OCI-LY3 (cell line): ENCODE results near the gene VCP.

Experiments used
- CTCF ChIP-seq: fragments of 200-600, 300-600 bp; sonication (generic); IDR thresholded peaks from 2 replicates; pipeline ENCODE4 v1.5.1; 2014; ENCODE audit warnings: antibody characterized with exemption, low read length, low read depth
- EZH2phosphoT487 ChIP-seq: fragments of 200-600 bp; shearing (Covaris generic); IDR thresholded peaks from 2 replicates; pipeline ENCODE4 v1.6.1; 2018; ENCODE audit warnings: antibody characterized with exemption, mixed run types, low read depth

DNA sequence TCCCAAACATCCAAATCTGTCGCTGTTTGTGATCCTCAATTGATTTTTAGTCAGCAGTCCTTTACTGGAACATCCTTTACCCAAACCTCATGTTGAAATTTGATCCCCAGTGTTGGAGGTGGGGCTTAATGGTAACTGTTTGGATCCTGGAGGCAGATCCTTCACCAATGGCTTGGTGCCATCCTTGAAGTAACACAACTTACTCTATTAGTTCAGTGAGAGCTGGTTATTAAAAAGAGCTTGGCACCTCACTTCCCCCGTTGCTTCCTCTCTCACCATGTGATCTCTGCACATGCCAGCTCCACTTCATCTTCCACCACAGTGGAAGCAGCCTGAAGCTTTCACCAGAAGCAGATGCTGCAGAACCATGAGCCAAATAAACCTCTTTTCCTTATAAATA lies 42.6 kb downstream of the VCP start:
- TF ChIP-seq CTCF = no peak
- TF ChIP-seq EZH2phosphoT487 = no peak
